Neural cell (in vitro differentiated cells): ENCODE results near the gene TBC1D10A. TPM values are rescaled to one million over a fixed set of nuclear protein-coding genes. Genes with fewer than 3 reads are reported as not detected.

Source experiments
- H2AFZ ChIP-seq: fragments of 200-600, 300-800 bp; sonication (generic), shearing (Covaris generic); 2 replicates; pipeline ENCODE4 v1.6.0; 2014; ENCODE audit warnings: low read depth, mild to moderate bottlenecking, antibody characterized with exemption, low read length, moderate library complexity
- H3F3A ChIP-seq: fragments of 200-600 bp; shearing (Covaris generic); 2 replicates; pipeline ENCODE4 v1.6.1; 2016; ENCODE audit warnings: mild to moderate bottlenecking, moderate library complexity, mixed read lengths, antibody characterized with exemption, low read length; ENCODE audit not compliant: insufficient read depth, poor library complexity, severe bottlenecking
- H3K27ac ChIP-seq: fragments of 200-600, 300-800 bp; sonication (generic), shearing (Covaris generic); 2 replicates; pipeline ENCODE4 v1.5.1; 2014; ENCODE audit warnings: mild to moderate bottlenecking, low read length, moderate library complexity
- H3K27me3 ChIP-seq: fragments of 300-800, 200-600 bp; sonication (generic), shearing (Covaris generic); 2 replicates; pipeline ENCODE4 v1.6.0; 2014; ENCODE audit warnings: mild to moderate bottlenecking, low read depth, low read length, moderate library complexity; ENCODE audit not compliant: insufficient read depth
- H3K36me3 ChIP-seq: fragments of 300-800, 200-600 bp; sonication (generic), shearing (Covaris generic); 2 replicates; pipeline ENCODE4 v1.5.1; 2014; ENCODE audit warnings: mild to moderate bottlenecking, antibody characterized with exemption, low read length, moderate library complexity; ENCODE audit not compliant: insufficient read depth
- H3K4me2 ChIP-seq: fragments of 300-800, 200-600 bp; sonication (generic), shearing (Covaris generic); 2 replicates; pipeline ENCODE4 v1.6.0; 2014; ENCODE audit warnings: mild to moderate bottlenecking, low read length
- H3K4me3 ChIP-seq: fragments of 300-800, 200-600 bp; sonication (generic), shearing (Covaris generic); 2 replicates; pipeline ENCODE4 v1.5.1; 2014; ENCODE audit warnings: mild to moderate bottlenecking, low read length, moderate library complexity
- H3K79me2 ChIP-seq: fragments of 200-600 bp; shearing (Covaris generic); replicated peaks from 2 replicates; pipeline ENCODE4 v1.6.0; 2014; ENCODE audit warnings: mild to moderate bottlenecking, low read length, moderate library complexity; ENCODE audit not compliant: insufficient read depth
- H3K9ac ChIP-seq: fragments of 300-800, 200-600 bp; sonication (generic), shearing (Covaris generic); 2 replicates; pipeline ENCODE4 v1.6.1; 2016; ENCODE audit warnings: mild to moderate bottlenecking, low read length, mixed read lengths
- H3K9me2 ChIP-seq: fragments of 200-600 bp; shearing (Covaris generic); 2 replicates; pipeline ENCODE4 v1.6.1; 2016; ENCODE audit warnings: mild to moderate bottlenecking, low read length, mixed read lengths; ENCODE audit not compliant: insufficient read depth
- H3K9me3 ChIP-seq: fragments of 200-600, 300-800 bp; sonication (generic), shearing (Covaris generic); 2 replicates; pipeline ENCODE4 v1.6.1; 2016; ENCODE audit warnings: mild to moderate bottlenecking, mixed run types, low read length, moderate library complexity, mixed read lengths
- H4K20me1 ChIP-seq: fragments of 200-600 bp; shearing (Covaris generic); 2 replicates; pipeline ENCODE4 v1.6.1; 2016; ENCODE audit warnings: mild to moderate bottlenecking, mixed run types; ENCODE audit not compliant: insufficient read depth
- EP300 ChIP-seq: fragments of 450-650 bp; conservative IDR thresholded peaks from 2 replicates; pipeline ENCODE4 v1.6.1; 2014; ENCODE audit warnings: antibody characterized with exemption, mild to moderate bottlenecking, moderate library complexity; ENCODE audit not compliant: poor library complexity, severe bottlenecking
- EZH2 ChIP-seq: fragments of 200-600, 300-800 bp; shearing (Covaris generic), sonication (generic); IDR thresholded peaks from 2 replicates; pipeline ENCODE4 v1.6.1; 2014; ENCODE audit warnings: antibody characterized with exemption, low read length, borderline replicate concordance, mild to moderate bottlenecking; ENCODE audit not compliant: insufficient read depth, poor library complexity, severe bottlenecking
- MXI1 ChIP-seq: fragments of 450-650 bp; conservative IDR thresholded peaks from 2 replicates; pipeline ENCODE4 v1.6.1; 2014; ENCODE audit warnings: antibody characterized with exemption, mild to moderate bottlenecking; ENCODE audit not compliant: poor library complexity, severe bottlenecking
- POLR2AphosphoS5 ChIP-seq: IDR thresholded peaks from 2 replicates; pipeline ENCODE4 v1.6.1; 2012
- RAD21 ChIP-seq: fragments of 450-650 bp; conservative IDR thresholded peaks from 2 replicates; pipeline ENCODE4 v1.6.1; 2014; ENCODE audit warnings: antibody characterized with exemption, mild to moderate bottlenecking, moderate library complexity
- SMC3 ChIP-seq: fragments of 450-650 bp; conservative IDR thresholded peaks from 2 replicates; pipeline ENCODE4 v1.6.1; 2014; ENCODE audit warnings: antibody characterized with exemption, mild to moderate bottlenecking, moderate library complexity; ENCODE audit not compliant: poor library complexity
- TAF1 ChIP-seq: IDR thresholded peaks from 2 replicates; pipeline ENCODE4 v1.6.1; 2012; ENCODE audit warnings: low read depth
- polyA plus RNA-seq: library from polyadenylated mRNA; depleted of rRNA; stranded (reverse); fragments of >200 nt; gene quantifications from 2 replicates; pipeline ENCODE4 v1.2.3, GENCODE V29; 2014
- TF ChIP-seq, protein P1 (sequence below): IDR thresholded peaks from 2 replicates; pipeline ENCODE4 v1.6.1; 2012; ENCODE audit warnings: borderline replicate concordance
- TF ChIP-seq, protein P2 (sequence below): fragments of 450-650 bp; IDR thresholded peaks from 2 replicates; pipeline ENCODE4 v1.5.1; 2014; ENCODE audit warnings: antibody characterized with exemption, mild to moderate bottlenecking, moderate library complexity; ENCODE audit not compliant: poor library complexity, severe bottlenecking

TBC1D10A gene
- polyA plus RNA-seq, 1 donor from 2014 or later, result 11.9 TPM

DNA sequence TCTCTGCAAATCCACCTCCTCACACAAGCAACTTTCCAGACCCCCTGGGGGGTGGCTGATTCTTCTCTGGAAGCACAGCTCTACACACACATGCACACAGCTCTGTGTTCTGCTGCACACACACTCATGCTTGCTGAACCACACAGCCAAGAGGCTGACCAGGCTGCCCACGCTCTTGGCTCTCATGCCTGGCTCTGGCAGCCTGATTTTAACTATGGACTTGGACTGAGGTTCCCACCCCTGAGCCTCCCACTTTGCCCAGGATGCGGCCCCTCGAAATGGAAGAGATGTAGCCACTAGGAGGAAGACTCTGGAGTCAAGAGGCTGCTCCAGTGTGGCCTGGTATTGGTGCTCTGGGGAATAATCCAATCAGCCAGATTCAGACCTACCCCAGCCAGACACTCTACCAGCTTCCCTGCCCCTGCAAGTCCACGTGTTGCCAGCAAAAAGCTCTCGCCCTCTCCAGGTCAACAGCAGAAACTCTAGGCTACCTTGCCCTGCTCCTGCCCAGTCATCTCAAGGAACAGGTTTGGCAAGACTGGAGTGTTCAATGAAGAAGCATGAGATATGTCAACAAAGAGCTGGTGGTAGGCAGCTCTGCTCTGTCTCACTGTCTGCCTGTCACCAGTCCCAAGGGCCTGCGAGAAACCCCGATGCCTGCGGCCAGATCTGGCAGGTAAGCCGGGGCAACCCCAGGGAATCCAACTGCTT lies 28.6 kb downstream of the TBC1D10A start:
- Histone ChIP-seq H3K27me3 (no peaks in the 10 kb centered on the region), H3K79me2 (no peaks in the 10 kb centered on the region), H3K9me2 (no peaks in the 10 kb centered on the region), H3K27ac (no peak overlapping the region), H3F3A (no peaks in the 10 kb centered on the region), H4K20me1 (no peaks in the 10 kb centered on the region), H3K9me3 (no peaks in the 10 kb centered on the region), H3K36me3 (no peaks in the 10 kb centered on the region), H3K9ac (no peak overlapping the region), H2AFZ (no peak overlapping the region), H3K4me2 (no peak overlapping the region), H3K4me3 (no peak overlapping the region)
- TF ChIP-seq, protein P1, sequence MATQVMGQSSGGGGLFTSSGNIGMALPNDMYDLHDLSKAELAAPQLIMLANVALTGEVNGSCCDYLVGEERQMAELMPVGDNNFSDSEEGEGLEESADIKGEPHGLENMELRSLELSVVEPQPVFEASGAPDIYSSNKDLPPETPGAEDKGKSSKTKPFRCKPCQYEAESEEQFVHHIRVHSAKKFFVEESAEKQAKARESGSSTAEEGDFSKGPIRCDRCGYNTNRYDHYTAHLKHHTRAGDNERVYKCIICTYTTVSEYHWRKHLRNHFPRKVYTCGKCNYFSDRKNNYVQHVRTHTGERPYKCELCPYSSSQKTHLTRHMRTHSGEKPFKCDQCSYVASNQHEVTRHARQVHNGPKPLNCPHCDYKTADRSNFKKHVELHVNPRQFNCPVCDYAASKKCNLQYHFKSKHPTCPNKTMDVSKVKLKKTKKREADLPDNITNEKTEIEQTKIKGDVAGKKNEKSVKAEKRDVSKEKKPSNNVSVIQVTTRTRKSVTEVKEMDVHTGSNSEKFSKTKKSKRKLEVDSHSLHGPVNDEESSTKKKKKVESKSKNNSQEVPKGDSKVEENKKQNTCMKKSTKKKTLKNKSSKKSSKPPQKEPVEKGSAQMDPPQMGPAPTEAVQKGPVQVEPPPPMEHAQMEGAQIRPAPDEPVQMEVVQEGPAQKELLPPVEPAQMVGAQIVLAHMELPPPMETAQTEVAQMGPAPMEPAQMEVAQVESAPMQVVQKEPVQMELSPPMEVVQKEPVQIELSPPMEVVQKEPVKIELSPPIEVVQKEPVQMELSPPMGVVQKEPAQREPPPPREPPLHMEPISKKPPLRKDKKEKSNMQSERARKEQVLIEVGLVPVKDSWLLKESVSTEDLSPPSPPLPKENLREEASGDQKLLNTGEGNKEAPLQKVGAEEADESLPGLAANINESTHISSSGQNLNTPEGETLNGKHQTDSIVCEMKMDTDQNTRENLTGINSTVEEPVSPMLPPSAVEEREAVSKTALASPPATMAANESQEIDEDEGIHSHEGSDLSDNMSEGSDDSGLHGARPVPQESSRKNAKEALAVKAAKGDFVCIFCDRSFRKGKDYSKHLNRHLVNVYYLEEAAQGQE, result no peak
- no peak for TF ChIP-seq POLR2AphosphoS5
- TF ChIP-seq EP300, result no peak
- no peak for TF ChIP-seq RAD21
- TF ChIP-seq, protein P2, sequence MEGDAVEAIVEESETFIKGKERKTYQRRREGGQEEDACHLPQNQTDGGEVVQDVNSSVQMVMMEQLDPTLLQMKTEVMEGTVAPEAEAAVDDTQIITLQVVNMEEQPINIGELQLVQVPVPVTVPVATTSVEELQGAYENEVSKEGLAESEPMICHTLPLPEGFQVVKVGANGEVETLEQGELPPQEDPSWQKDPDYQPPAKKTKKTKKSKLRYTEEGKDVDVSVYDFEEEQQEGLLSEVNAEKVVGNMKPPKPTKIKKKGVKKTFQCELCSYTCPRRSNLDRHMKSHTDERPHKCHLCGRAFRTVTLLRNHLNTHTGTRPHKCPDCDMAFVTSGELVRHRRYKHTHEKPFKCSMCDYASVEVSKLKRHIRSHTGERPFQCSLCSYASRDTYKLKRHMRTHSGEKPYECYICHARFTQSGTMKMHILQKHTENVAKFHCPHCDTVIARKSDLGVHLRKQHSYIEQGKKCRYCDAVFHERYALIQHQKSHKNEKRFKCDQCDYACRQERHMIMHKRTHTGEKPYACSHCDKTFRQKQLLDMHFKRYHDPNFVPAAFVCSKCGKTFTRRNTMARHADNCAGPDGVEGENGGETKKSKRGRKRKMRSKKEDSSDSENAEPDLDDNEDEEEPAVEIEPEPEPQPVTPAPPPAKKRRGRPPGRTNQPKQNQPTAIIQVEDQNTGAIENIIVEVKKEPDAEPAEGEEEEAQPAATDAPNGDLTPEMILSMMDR, result no peak
- TF ChIP-seq SMC3, result no peak
- no peak for TF ChIP-seq MXI1
- TF ChIP-seq TAF1, result no peak
- TF ChIP-seq EZH2, result no peak

DNA sequence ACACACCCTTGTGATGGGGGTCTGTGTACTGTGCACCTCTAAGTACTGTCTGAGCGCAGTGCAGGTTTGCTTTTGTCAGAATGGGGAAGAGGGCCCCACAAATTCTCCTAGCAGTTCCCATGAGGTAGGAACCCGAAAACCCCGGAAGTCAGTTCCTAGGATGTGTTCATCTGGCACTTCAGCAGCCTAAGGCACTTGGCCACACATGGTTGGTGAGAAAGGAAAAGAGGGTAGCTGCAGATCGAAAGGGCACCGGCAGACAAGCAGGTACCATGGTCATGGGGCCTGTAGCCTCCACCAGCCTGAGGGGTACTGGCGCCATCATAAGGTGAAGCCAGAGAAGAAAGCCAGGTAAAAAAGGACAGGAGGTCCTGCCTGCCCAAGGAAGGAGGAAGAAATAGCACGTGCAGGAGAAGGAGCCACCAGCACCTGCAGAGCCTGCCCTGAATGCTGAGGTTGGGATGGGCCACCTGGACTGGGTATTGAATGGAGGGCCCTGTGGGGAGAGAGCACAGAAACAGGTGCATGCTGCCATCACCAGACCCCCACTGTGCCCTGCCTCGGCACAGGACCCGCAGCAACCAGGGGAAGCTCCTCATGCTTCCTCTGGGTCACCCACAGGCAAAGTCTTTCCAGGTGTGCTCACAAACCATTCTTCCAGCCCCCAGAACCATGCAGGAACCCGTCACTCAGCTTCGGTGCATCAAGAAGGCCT lies 29.3 kb downstream of the TBC1D10A start:
- Histone ChIP-seq H3K27ac (no peak overlapping the region), H4K20me1 (no peaks in the 10 kb centered on the region)

More for the DNA sequence above, 29.3 kb downstream of the TBC1D10A start:
- H3F3A ChIP-seq, result no peaks in the 10 kb centered on the region
- no peak overlapping the region for H3K9ac ChIP-seq
- H3K27me3 ChIP-seq, result no peaks in the 10 kb centered on the region
- no peaks in the 10 kb centered on the region for H3K79me2 ChIP-seq
- H3K36me3 ChIP-seq, result no peaks in the 10 kb centered on the region
- H3K9me2 ChIP-seq, result no peaks in the 10 kb centered on the region
- TF ChIP-seq, protein P1, result no peak
- TF ChIP-seq, protein P2, result no peak
- TF ChIP-seq EP300, result no peak
- no peak for TF ChIP-seq RAD21
- TF ChIP-seq SMC3, result no peak
- TF ChIP-seq TAF1, result no peak
- TF ChIP-seq MXI1, result no peak
- TF ChIP-seq POLR2AphosphoS5, result no peak
- TF ChIP-seq EZH2, result no peak
- H3K9me3 ChIP-seq, result no peaks in the 10 kb centered on the region
- H3K4me3 ChIP-seq, result no peak overlapping the region
- H2AFZ ChIP-seq, result no peak overlapping the region
- H3K4me2 ChIP-seq, result no peak overlapping the region
